ENCODE results near the gene PLA2G4C. TPM values are rescaled to one million over a fixed set of nuclear protein-coding genes. Genes with fewer than 3 reads are reported as not detected.

PLA2G4C gene
- total and polyA plus RNA-seq, 8 donors: 2.9 to 21.7 (median 11.3) TPM

DNA sequence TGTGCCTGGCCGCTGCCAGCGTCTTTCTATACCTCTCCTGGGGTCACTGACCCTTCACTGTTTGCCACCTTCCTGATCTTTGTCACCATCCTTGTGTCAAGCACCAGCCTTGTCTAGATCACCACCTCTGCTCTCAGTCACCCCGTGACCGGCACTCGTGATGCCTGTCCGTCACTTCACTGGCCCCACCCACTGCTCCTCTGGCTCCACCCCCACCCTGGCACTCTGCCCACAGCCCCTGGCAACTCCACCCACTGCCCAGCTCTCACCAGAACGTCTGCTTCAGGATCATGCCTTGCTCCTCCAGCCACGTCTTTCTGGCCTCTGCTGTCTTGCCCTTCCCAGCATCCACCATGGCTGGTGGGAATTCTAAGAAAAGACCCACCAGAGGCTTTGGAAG, 24.8 kb upstream of the PLA2G4C start:
- DNase-seq: no peak
- Histone ChIP-seq H3K4me3 (no peak overlapping the region), H3K4me1 (no peaks in the 10 kb centered on the region), H3K27ac (no peak overlapping the region), H3K9me3 (no peaks in the 10 kb centered on the region), H3K27me3 (no peaks in the 10 kb centered on the region), H3K36me3 (peaks cover 0 to 4% (median 0%) of the 10 kb centered on the region in 3 donors)
- peak in 1 of 4 donors; percentile 22 for ATAC-seq
- intact Hi-C loops (cut with DNase I): no loop called here
- 82 to 86% methylated on average over 8 of the region's 8 CpGs for WGBS, 2 donors
- TF ChIP-seq, protein P1, sequence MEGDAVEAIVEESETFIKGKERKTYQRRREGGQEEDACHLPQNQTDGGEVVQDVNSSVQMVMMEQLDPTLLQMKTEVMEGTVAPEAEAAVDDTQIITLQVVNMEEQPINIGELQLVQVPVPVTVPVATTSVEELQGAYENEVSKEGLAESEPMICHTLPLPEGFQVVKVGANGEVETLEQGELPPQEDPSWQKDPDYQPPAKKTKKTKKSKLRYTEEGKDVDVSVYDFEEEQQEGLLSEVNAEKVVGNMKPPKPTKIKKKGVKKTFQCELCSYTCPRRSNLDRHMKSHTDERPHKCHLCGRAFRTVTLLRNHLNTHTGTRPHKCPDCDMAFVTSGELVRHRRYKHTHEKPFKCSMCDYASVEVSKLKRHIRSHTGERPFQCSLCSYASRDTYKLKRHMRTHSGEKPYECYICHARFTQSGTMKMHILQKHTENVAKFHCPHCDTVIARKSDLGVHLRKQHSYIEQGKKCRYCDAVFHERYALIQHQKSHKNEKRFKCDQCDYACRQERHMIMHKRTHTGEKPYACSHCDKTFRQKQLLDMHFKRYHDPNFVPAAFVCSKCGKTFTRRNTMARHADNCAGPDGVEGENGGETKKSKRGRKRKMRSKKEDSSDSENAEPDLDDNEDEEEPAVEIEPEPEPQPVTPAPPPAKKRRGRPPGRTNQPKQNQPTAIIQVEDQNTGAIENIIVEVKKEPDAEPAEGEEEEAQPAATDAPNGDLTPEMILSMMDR (IDR thresholded peaks at IDR 0.05): no peak
- no peak for FAIRE-seq

DNA sequence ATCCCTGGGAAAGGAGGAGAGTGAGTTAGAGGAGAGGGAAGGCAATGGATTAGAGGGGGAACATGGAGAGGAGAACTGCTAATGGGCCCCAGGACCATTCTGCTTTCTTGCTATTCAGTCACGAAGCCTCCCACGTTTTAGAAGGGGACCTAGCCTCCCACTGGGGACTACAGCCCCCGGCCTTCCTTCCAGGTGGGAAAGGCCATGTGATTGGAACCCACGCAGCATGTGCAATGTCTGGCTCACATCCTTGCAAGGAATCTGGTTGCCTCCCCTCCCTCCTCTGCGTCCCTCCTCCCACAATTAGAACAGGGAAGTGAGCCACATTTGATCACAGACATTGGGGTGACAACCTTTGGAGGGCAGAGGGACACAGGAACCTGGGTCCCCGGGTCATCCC, 22.5 kb upstream of the PLA2G4C start:
- TF ChIP-seq, protein P1 (IDR thresholded peaks at IDR 0.05): no peak
- H3K36me3 ChIP-seq: peaks cover 0 to 4% (median 0%) of the 10 kb centered on the region in 3 donors
- 89 to 93% methylated on average over 6 of the region's 6 CpGs for WGBS, 2 donors
- ATAC-seq (no peak), DNase-seq (no peak), FAIRE-seq (no peak)
- no peak overlapping the region for H3K4me3 ChIP-seq
- no peaks in the 10 kb centered on the region for H3K4me1 ChIP-seq
- no peaks in the 10 kb centered on the region for H3K27me3 ChIP-seq
- no peaks in the 10 kb centered on the region for H3K9me3 ChIP-seq
- H3K27ac ChIP-seq: no peak overlapping the region
- intact Hi-C loops (cut with DNase I): no loop called here

DNA sequence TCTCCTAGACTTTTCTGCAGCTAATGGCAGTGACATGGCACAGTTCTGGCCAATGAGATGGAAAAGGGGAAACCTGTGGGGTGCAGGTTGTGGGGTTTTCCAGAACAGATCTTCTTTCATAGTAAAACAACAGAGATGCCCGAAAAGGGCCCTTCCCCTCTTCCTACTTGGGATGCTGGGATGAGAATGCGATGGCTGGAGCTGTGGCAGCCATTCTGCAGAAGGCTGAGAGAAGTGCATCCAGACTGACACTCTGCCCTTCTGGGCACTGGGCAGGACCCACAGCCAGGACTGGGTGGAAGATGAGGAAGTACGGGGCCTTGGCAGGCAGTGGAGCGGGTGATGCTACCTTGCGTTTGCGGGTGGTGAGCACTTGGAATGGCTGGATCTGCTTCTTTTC, 16.9 kb upstream of the PLA2G4C start:
- Histone ChIP-seq H3K9me3 (no peaks in the 10 kb centered on the region), H3K27me3 (no peaks in the 10 kb centered on the region), H3K4me3 (no peak overlapping the region), H3K36me3 (peaks cover 0 to 24% (median 0%) of the 10 kb centered on the region in 3 donors), H3K27ac (no peak overlapping the region), H3K4me1 (no peaks in the 10 kb centered on the region)
- no peak for ATAC-seq
- no peak for FAIRE-seq
- no peak for DNase-seq
- TF ChIP-seq, protein P1 (IDR thresholded peaks at IDR 0.05): no peak
- intact Hi-C loops (cut with DNase I): no loop called here
- whole genome bisulfite sequencing, 2 donors: 96 to 98% methylated on average over 6 of the region's 6 CpGs

DNA sequence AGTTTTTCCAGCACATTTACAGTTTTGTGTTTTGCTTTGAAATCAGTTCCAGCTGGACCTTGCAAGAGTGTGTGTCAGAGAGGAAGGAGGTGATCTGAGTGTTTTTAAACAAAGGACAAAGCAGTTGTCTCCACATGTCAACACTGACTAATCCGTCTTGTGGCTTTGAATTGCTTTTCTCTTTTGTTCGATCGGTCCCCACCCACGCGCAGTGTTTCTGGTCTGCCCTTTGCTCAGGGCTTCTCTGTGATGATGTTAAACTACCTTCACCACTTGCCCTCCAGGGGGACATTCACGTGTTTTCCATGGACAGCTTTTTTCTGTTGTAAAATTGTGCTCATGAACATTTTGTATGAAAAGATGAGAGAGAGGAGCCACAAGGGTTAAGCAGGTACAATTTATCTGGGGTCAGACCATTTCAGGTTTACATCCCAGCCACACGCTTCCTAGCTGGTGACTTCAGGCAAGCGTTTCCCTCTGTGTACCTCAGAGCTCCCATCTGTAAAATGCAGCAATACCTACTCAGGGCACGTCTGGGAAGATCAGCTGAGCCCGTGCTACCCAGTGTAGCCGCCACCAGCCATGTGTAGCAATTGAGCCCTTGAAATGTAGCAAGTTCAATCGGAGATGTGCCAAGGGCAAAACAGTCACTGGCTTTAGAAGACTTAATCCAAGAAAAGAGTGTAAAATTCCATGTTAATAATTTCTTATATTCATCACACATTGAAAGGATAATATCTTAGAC, 13.5 kb upstream of the PLA2G4C start:
- TF ChIP-seq, protein P1 (IDR thresholded peaks at IDR 0.05): no peak
- Histone ChIP-seq H3K4me1 (no peaks in the 10 kb centered on the region), H3K27ac (no peak overlapping the region), H3K27me3 (no peaks in the 10 kb centered on the region), H3K4me3 (no peak overlapping the region), H3K9me3 (no peaks in the 10 kb centered on the region), H3K36me3 (peaks cover 0 to 20% (median 0%) of the 10 kb centered on the region in 3 donors)
- FAIRE-seq: no peak
- ATAC-seq: no peak
- 78 to 83% methylated on average over 12 of the region's 12 CpGs for WGBS, 2 donors
- DNase-seq: no peak
- intact Hi-C loops (cut with DNase I): no loop called here

DNA sequence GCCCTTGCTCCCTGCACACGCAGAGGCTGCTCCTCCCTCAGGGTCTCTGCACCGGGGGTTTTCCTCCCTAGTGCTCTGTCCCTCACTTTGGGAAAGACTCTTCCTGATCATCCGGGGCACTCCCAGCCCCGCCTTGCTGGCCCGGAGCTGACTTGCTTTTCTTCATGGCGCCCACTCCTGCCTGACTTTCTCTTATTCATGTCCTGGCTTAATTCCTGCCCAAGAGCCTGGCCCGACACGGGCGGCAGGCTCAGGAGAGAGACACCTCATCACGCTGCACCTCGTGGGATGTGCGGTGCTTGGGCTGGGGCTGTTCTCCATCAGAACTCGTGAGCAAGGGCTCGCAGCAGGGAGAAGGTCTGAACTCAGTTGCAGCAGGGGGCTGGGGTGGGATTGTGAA, 11.8 kb upstream of the PLA2G4C start:
- Histone ChIP-seq H3K27ac (no peak overlapping the region), H3K4me3 (no peak overlapping the region), H3K9me3 (no peaks in the 10 kb centered on the region), H3K4me1 (no peaks in the 10 kb centered on the region), H3K36me3 (peaks cover 0 to 16% (median 0%) of the 10 kb centered on the region in 3 donors), H3K27me3 (no peaks in the 10 kb centered on the region)
- intact Hi-C loops (cut with DNase I): no loop called here
- DNase-seq (no peak), ATAC-seq (no peak), FAIRE-seq (no peak)
- 90 to 91% methylated on average over 14 of the region's 14 CpGs for WGBS, 2 donors
- TF ChIP-seq, protein P1 (IDR thresholded peaks at IDR 0.05): no peak
